SKM-1 treated with dmso at 0.1 percent for 144 hours (cell line): ENCODE data around the gene BMERB1.
"Not testable (repeated sequence)": the region's sequence is repeated elsewhere in the genome, so short reads cannot be mapped to it uniquely, and the experiment has no call there.

Experiments
- DNase-seq: peaks from one replicate; lab custom pipeline; 2025; ENCODE audit not compliant: unreplicated experiment; lab: John Stamatoyannopoulos, UW

BMERB1 gene

DNA sequence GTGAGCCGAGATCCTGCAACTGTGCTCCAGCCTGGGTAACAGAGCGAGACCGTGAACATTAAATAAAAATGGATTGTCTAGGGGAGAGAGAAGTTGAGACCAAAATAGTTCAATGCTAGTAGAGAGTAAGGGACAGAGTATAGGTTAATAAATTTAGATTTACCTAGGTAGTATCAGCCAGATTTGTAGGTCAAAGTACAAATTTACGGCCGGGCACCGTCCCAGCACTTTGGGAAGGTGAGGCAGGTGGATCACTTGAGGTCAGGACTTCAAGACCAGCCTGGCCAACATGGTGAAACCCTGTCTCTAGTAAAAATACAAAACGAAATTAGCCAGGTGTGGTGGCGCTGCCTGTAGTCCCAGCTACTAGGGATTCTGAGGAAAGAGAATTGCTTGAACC is 12.2 kb upstream of the BMERB1 start:
- no peak for DNase-seq

DNA sequence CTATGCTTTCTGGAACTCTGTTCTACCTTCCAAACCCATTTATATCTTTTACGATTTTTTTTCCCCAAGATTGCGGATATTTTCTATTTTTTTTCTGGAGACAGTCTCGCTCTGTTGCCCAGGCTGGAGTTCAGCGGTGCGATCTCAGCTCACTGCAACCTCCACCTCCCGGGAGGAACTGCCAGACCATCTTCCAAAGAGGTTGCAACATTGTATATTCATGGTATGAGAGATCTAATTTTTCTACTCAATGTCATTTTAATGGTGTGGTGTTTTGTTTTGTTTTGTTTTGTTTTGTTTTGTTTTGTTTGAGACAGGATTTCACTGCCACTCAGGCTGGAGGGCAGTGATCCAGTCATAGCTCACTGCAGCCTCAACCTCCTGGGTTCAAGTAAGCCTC is 8.5 kb upstream of the BMERB1 start:
- DNase-seq: no peak

DNA sequence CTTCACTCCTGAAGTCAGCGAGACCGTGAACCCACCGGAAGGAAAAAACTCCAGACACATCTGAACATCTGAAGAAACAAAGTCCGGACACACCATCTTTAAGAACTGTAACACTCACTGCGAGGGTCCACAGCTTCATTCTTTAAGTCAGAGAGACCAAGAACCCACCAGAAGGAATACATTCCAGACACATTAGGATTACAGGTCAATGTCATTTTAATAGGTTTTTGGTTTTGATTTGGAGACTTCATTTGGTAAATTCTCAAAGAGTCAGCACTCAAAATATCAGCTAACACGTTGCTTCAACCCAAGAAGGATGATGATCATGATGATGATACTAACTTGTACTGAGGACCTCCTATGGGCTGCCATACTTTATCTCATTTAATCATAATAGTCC is 7.6 kb upstream of the BMERB1 start:
- DNase-seq: no peak

DNA sequence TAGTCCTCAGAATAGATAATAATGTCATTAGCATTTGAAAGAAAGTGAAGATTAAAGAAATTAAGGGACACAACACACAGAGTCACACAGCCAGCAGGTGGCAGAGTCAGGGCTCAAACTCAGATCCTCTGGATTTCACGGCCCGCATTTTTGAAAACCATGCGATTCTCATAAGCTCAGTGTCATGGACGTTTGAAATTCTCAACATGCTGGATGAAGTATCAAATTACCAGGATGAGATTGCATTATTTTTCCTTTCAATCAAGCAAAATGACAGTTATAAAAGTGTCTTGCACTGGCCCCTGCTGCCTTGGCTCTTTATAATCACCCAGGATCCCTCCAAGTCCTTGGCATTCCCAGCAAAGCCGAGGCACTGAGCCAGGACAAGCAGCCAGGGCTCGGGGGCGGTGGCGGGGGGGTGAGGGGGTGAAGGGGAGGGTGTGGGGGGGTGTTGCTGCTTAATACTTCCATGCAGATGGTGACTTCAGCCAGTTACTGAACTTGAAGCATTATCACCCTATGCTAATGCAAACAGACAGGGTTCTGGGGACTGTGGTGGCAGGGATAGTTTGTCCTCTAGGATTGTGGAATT is 6.6 kb upstream of the BMERB1 start:
- peak; percentile 6 for DNase-seq

DNA sequence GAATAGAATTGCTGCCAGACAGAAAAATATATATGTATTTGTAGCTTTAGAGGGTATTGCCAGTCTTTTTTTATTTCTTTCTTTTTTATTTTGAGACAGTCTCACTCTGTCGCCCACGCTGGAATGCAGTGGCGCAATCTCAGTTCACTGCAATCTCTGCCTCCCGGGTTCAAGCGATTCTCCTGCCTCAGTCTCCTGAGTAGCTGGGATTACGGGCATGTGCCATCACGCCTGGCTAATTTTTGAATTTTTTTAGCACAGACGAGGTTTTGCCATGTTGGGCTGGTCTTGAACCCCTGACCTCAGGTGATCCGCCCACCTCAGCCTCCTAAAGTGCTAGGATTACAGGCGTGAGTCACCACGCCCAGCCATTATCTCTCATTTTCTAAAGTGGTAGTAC is 3.5 kb upstream of the BMERB1 start:
- DNase-seq: not testable (repeated sequence)

DNA sequence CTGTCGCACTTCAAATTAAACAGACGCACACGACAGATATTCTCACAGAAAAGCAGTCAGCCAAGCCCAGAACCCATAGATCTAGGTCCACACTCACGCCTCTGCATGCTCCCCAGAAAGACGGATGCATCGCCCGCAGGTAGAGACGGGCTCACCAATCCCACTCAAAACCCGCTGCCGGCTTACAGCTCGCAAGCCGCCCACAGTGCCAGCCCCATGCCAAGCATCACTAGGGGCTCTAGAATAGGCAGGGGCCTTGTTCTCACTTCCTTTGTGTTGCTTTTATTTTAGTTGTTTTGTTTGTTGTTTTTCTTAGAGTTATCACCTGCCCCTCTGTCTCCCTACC is 336 bp upstream of the BMERB1 start:
- DNase-seq: no peak

DNA sequence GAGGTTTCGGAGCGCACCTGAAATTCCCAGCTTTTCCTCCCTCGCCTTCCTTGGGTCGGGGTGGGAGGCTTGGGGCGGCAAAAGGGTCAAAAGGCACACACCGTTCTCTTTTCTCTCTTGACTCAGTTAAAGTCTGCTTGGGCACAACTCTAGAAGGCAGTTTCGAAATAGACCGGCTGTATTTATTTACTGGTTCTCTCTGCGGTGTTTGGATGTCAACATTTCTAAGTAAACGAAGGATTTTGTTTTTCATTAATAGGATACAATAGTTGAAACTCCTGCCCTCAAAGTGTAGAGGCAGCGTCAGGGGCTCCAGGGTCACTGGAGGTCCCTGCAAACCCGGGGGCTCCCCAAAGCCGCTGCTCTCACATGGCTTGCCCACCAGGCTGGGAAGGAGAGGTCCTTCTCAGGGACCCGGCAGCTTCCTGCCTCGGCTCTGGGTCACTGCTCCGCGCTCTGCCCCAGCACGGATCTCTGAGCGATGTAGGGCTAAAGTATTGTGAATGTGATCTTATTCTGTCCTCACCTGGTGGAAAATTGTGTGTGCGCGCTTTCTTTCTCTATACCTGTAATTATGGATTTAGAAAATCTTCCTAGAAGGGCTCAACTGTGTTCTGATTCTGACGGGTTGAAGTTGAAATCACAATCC is 952 bp downstream of the BMERB1 start:
- DNase-seq: no peak

DNA sequence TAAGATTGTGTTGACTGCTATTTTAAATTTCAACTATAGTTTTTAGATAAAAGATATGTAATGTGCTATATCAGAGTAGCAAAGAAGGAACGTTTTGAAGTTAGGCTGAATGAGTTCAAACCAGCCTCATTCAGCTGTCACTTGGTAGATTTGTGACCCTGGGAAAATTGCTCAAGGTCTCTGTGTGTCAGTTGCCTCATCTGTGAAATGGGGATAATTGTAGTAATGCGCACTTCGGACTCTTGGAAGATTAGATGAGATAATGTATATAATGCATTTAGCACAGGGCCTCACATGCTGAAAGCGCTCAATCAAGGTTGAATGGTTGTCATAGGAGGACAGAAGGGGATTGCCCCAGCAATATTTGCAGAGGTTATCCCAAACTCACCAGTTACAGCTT is 4.7 kb downstream of the BMERB1 start:
- no peak for DNase-seq

DNA sequence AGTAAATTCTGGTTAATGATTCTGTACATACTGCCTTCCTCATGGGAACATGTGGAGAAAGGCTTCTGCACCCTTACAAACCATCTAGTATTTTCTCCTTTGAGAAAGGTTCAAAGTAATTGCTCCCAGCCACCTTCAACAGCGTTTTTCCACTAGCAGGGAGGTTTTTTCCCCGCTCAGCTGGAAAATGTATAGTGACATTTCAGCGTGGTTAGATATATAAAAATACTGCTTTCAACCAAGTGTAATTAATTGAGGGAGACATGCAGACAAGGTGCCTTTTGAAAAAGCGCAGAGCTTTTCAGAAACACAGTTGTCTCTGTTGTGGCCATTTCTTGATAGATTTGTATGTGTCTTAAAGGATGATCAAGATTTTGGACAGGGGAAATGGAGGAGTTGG is 5.1 kb downstream of the BMERB1 start:
- no peak for DNase-seq

DNA sequence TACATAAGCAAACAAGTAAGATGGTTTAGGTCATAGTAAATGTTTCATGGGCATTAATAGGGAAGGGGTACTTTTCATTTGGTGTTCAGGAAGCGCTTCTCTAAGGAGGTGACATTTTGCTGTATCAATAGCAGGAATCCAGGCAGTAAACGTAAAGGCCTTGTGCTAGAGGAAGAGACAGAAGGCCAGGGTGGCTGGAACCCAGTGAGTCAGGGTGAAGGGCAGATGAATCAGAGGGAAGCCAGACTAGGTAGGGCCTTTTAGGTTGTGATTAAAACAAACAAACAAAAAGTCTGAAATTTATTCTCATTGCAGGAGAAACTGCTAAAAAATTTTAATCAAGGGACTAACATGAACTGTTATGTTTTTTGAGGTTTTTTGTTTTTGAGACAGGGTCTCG is 6.5 kb downstream of the BMERB1 start:
- DNase-seq: no peak

DNA sequence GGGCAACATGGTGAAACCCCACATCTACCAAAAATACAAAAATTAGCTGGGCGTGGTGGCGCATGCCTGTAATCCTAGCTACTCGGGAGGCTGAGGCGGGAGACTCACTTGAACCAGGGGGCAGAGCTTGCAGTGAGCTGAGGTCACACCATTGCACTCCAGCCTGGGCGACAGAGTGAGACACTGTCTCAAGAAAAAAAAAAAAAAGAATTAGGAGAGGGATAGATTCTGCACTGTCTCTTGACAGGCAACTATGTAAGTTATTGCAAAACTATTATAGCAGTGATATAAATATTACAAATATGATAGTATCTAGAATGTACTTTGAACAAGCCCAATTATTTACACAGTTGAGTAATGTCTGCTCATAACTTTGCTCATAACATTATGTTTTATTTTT is 7.8 kb downstream of the BMERB1 start:
- not testable (repeated sequence) for DNase-seq

DNA sequence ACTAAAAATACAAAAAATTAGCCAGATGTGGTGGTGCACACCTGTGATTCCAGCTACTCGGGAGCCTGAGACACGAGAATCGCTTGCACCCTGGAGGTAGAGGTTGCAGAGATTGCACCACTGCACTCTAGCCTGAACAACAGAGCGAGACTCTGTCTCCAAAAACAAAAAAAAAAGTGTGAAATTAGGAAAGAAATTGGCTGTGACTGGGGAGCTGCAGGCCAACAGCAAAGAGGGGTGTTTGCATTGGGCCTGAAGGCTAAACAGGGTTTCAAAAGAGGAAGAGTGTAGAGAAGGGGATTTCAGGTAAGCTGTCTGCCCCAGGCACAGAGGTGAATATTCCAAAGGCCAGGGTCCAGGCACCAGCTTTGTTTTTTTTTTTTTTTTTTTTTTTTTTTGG is 9.4 kb downstream of the BMERB1 start:
- no peak for DNase-seq

DNA sequence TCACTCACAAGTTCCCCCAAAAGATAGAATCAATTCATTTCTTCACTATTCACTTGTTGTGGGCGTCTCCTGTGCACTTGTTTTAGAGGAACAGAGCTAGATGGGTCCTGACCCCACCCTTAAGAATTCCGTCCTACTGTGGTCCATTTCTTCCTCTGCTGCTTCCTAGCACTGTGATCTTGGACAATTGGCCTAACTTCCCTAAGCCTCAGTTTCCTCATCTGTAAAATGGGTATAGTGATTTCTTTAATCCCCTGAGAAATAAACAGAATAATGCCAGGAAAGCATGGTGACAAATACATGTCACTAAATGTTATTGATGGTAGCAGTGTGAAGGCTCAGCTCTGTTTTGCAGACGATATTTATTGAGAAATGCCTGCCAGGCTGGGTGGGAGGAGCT is 9.9 kb downstream of the BMERB1 start:
- no peak for DNase-seq

DNA sequence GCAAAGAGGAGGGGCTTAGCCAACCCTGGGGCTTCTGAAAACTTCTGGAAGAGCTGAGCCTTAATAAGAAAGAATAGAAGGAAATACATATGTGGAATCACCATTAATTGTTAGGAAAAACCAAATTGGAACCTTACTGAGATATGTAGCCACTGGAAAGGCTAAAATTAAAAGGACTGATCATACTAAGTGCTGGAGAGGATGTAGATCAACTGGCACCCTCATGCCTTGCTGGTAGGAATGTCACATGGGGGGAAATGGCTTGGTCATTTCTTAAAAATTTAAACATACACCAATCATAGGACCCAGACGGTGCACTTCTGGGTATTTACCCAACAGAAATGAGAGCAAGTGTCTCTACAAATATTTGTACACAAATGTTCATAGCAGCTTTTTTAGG is 11.1 kb downstream of the BMERB1 start:
- DNase-seq: no peak

DNA sequence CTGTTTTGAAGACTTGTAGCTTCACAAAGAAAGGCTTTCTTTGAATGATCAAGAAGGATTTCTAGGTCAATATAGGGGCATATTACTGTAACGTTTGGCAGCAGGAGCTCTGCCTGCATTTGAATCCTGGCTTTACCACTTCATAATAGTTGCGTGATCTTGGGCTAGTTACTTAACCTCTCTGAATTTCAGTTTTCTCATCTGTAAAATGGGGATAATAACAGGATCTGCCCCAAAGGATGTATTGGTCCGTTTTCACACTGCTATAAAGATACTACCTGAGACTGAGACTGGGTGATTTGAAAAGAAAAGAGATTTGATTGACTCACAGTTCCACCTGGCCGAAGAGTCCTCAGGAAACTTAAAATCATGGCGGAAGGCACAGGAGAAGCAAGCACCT is 12.5 kb downstream of the BMERB1 start:
- no peak for DNase-seq

DNA sequence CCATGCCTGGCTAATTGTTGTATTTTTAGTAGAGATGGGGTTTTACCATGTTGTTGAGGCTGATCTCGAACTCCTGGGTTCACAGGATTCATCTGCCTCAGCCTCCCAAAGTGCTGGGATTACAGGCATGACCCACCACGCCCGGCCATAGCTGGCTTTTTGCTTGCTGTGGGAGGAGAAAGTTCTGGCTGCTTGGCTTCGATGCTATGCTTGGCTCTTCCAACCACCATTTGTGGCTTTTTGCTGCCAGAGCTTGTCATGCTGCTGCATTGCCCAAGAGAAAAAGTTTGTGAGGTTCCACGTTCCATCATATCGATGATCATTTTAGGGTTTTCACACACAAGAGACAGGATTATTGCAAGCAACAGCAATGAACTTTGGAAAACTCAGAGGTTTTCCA is 16.2 kb downstream of the BMERB1 start:
- DNase-seq: no peak

DNA sequence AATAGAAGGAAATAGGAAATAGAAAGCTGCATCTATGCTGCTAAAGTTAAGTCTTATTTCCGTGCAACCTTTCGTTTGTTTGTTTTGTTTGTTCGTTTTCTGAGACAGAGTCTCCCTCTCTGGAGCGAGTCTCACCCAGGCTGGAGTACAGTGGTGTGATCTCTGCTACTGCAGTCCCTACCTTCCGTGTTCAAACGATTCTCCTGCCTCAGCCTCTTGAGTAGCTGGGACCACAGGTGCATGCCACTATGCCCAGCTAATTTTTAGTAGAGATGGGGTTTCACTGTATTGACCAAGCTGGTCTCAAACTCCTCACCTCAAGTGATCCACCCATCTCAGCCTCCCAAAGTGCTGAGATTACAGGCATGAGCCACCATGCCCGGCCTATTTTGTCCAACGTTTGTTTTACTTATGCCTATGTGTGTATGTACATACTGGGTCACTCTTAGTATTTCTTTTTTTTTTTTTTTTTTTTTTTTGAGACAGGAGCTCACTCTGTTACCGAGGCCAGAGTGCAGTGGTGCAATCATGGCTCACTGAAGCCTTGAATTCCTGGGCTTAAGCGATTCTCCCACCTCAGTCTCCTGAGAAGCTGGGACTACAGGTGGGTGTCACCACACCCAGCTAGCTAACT is 16.8 kb downstream of the BMERB1 start:
- no peak for DNase-seq

DNA sequence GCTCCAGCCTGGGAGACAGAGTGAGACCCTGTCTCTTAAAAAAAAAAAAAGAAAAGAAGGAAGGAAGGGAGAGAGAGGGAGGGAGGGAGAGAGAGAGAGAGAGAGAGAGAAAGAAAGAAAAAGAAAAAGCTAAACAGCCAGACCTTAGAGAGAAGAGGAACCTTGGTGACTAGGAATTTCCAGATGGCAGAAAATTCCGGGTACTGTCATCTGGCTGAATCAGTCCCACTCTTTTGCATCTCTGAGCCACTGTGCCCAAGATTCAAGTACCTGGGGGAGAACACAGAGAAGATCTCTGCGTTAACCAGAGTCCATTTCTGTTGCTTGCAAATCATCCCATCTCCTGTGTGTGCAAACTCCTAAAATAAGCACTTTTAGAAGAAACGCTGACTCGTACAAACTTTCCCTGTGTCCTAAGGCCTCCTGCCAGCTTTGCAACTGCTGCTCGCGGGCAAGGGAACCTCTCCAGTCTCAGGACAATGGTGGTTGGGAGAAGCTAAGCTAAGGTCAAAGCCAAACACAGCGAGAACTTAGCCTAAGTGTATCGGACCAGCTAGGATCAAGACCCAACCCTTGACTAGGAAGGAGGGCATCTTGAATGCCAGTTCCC is 18.0 kb downstream of the BMERB1 start:
- DNase-seq: no peak

DNA sequence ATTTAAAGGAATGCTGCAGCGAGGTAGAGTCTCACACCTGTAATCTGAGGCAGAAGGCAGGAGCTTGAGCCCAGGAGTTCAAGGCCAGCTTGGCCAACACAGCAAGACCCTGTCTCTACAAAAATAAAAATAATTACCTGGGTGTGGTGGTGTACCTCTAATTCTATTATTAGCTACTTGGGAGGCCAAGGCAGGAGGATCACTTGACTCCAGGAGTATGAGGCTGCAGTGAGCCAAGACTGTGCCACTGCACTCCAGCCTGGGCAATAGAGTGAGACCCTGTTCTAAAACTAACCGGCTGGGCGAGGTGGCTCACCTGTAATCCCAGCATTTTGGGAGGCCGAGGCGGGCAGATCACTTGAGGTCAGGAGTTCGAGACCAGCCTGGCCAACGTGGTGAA is 18.9 kb downstream of the BMERB1 start:
- DNase-seq: not testable (repeated sequence)

DNA sequence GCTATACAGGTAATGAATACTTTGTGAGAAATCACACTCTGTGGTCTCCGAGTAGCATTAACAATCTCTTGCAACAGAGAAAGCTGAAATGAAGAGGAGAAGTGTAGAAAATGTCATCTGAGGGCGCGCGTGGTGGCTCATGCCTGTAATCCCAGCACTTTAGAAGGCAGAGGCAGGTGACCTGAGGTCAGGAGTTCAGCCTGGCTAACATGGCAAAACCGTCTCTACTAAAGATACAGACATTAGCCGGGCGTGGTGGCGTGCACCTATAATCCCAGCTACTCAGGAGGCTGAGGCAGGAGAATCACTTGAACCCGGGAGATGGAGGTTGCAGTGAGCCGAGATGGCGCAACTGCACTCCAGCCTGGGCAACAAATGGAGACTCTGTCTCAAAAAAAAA is 20.5 kb downstream of the BMERB1 start:
- DNase-seq: not testable (repeated sequence)

DNA sequence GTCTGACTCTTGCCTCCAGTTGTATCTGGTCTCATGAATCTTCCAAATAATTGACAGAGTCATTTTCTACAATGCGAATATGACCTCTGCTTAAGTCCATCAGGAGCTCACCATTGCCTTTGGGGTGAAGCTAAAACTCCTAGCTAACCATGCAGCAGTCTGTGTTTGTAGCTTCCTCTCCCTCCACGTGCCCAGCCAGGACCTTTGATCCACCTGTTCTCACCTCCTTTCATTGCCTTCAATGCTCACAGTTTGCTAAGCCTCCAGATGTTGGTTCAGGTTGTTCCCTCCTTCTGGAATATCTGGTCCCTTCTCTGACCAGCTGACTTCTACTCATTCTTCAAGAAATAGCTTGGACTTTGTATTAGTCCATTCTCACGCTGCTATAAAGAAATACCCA is 23.0 kb downstream of the BMERB1 start:
- no peak for DNase-seq

DNA sequence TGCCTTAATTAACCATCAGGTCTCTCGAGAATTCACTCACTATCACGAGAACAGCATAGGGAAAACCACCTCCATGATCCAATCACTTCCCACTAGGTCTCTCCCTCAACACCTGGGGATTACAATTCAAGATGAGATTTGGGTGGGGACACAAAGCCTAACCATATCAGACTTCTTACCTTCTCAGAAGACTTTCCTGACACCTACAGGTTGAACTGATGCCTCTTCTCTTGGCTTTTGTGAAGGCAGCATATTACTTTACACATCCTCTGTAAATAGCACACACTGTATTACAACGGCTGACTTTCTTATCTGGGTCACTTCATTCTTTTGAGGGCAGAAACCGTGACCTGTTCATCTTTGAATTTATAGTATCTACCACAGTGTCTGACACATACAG is 23.6 kb downstream of the BMERB1 start:
- DNase-seq: no peak

DNA sequence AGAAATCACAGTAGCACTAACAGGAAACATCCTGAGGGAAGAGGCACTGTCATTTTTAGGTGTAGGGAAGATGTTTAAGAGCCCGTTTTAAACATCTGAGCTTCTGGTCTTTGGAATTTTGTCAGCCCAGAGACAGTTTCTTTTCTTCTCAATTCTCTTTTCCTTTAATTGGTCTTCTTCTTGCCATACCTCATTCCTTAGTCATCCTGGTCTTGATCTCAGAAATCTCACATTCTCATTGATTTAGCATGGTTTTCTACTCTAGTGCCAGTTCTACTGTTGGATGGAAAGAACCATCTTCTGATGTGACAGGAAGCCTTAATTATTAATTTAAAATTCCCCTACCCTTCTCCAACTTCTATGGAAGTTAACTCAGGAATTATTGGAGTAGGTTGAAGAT is 25.4 kb downstream of the BMERB1 start:
- DNase-seq: no peak
